Measurements from ENCODE around the gene SLC25A38.

GRCh38 chr3:39358333-39358732 lies 24.8 kb upstream of the SLC25A38 start:
- TF ChIP-seq CTCF (IDR thresholded peaks at IDR 0.05; ENCODE audit: low read depth, low read length): no peak
- no peak for TF ChIP-seq EZH2phosphoT487 (IDR thresholded peaks at IDR 0.05; ENCODE audit: low read depth)

Data from OCI-LY3 (cell line).